SKM-1 (cell line): Measurements from ENCODE around the gene TBX1.

Experiments
- DNase-seq: peaks from one replicate; lab custom pipeline; 2025; ENCODE audit not compliant: unreplicated experiment; lab: John Stamatoyannopoulos, UW

The TBX1 gene

DNA sequence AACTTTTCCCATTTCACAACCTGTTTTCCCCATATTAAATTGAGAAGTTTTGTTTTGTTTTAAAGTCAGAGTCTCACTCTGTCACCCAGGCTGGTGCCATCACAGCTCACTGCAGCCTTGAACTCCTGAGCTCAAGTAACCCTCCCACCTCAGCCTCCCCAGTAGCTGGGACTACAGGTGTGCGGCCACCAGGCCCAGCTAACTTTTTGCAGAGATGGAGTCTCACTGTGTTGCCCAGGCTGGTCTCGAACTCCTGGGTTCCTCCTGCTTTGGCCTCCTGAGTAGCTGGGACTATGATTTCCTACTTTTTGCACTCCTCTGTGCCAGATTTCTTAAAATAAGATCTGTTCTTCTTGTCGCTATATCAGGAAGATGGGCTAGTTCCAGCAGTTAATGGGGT is 49.2 kb downstream of the TBX1 start:
- no peak for DNase-seq

GRCh38 chr22:19810381-19811201 is 50.0 kb downstream of the TBX1 start:
- DNase-seq: no peak

DNA sequence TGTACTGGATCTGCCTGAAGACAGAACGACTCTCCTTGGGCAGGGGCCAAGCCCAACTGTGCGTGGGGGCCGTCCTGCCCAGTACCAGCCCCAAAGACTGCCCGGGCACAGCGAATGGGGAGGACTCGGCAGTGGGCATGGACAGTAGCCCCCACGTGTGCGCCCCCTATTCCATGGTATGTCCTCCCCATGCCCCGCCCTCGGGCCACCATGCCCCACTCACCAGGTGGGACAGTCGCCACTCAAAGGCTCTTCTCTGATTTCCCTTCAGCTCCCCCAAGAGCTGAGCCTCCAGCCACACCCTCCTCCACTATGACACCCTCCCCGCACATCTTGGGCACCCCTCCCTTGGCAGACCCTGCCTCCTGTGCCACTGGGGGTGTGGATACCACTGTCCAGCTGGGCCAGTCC is 50.6 kb downstream of the TBX1 start:
- no peak for DNase-seq

DNA sequence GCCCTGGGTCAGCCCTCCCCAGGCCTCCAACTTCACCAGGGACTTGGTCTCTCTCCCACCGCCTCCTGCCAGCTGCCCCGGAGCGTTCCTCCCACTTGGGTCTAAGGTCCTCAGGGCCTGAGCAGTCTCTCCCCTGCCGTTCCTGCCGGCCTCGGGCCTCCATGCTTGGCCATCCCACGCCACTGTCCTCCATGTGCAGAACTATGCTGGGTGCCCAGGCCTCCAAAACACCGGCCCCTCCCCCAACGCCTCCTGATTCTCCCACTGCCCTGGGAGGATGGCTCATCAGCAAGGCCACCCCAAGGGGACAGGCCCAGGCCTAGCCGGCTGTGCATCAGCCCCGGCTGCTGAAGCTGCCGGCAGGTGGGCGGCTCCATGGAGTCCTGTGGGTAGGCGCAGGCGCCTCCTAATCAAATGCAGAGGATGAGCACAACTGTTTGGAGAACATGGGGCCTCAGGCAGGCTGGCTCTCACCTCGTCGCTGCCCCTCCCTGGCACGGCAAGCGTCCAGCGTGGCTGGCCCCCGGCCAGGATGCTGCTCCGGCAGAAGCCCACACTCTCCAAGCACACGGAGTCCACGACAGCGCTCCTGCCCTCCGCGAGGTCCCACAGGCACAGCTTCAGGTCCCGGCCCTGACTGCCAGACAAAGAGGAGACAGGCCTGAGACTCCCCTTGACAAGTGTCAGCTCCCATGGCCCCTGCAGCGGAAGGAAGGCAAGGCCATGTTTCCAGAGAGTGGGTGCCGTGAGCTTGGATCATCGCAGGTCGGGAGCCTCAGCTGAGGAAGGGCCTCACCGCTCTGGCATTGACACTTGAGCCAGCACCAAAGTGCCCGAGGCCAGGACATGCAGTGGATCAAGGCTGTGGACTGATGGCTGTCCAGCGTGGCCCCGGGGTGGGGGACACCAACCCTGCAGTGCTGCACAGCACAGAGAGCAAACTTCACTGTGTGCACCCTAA is 51.5 kb downstream of the TBX1 start:
- no peak for DNase-seq

- DNase-seq: no peak
Observed at GRCh38 chr22:19812910-19813309, 52.3 kb downstream of the TBX1 start.

GRCh38 chr22:19814428-19814827 is 53.9 kb downstream of the TBX1 start:
- no peak for DNase-seq

DNA sequence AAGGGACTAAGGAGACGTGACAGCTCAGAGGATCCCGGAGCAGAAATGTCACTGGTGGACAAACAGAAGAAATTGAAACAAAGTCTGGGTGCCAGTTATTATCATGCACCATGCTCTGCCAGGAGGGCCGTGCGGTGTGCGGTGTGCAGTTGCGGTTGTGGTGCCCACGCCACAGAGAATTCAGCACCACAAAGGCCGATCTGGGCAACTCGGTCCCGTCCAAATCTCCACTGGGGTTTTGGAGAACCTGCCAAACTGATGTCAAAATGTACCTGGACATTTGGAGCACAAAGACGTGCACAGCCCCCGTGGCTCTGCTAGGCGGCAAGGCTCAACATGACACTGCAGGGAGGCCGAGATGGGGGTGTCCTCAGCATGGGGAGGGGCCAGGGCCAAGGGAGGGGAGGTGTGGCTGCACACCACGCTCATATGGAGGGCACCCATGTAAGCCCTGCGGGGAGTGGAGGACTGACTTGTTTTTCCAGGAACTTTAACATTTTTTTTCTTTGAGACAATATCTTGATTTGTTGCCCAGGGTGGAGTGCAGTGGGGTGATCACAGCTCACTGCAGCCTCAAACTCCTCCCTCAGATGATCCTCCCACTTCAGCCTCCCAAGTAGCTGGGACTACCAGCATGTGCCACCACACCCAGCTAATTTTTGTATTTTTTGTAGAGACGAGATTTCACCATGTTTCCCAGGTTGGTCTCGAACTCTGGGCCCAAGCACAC is 54.7 kb downstream of the TBX1 start:
- DNase-seq: no peak

DNA sequence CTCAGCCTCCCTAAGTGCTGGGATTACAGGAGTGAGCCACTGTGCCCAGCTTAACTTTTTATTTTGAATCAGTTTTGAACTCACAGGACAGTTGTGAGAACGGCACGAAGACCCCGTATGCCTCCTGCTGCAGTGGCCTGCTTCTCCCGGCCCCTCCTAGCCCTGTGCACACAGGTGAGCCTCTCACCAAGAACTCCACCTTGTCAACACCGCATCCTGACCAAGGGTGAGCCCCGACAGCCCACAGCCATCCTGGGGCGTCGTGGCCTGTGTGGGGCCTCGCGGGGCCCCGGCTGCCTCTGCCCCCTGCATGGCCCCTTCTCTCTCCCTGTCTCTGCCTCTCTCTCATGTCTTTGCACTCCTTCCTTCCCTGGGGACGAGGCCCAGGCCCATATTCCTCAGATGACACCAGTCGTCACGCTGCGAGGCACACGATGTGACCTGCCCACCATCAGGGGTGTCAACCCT is 55.3 kb downstream of the TBX1 start:
- no peak for DNase-seq

- DNase-seq: no peak
Observed at GRCh38 chr22:19816372-19817119, 56.0 kb downstream of the TBX1 start.
